Osteocyte (in vitro differentiated cells): ENCODE data around the gene RANBP3. TPM values are rescaled to one million over a fixed set of nuclear protein-coding genes. Genes with fewer than 3 reads are reported as not detected.

Source experiments
- DNase-seq: peaks from one replicate; pipeline ENCODE4 v3.0.0; 2021; ENCODE audit warnings: mixed read lengths; ENCODE audit not compliant: unreplicated experiment; ENCODE audit errors: extremely low spot score
- H3K27ac Mint-ChIP-seq: one replicate; pipeline ENCODE4 v1.8.0; 2021; ENCODE audit warnings: mild to moderate bottlenecking, mixed read lengths; ENCODE audit not compliant: unreplicated experiment
- H3K27me3 Mint-ChIP-seq: one replicate; pipeline ENCODE4 v1.8.0; 2021; ENCODE audit warnings: mixed read lengths; ENCODE audit not compliant: unreplicated experiment
- H3K36me3 Mint-ChIP-seq: one replicate; pipeline ENCODE4 v1.8.0; 2021; ENCODE audit warnings: mixed read lengths; ENCODE audit not compliant: unreplicated experiment
- H3K4me1 Mint-ChIP-seq: one replicate; pipeline ENCODE4 v1.8.0; 2021; ENCODE audit warnings: mixed read lengths; ENCODE audit not compliant: unreplicated experiment
- H3K4me3 Mint-ChIP-seq: one replicate; pipeline ENCODE4 v1.8.0; 2021; ENCODE audit warnings: mild to moderate bottlenecking, moderate library complexity, mixed read lengths; ENCODE audit not compliant: unreplicated experiment
- H3K9me3 Mint-ChIP-seq: one replicate; pipeline ENCODE4 v1.8.0; 2021; ENCODE audit warnings: mixed read lengths; ENCODE audit not compliant: unreplicated experiment
- CTCF ChIP-seq: fragments of 200-600 bp; sonication (generic); IDR thresholded peaks from 2 replicates; pipeline ENCODE4 v1.5.0; 2021; ENCODE audit warnings: antibody characterized with exemption, mild to moderate bottlenecking, moderate library complexity
- total RNA-seq: library from RNA; stranded (reverse); gene quantifications from 2 replicates; pipeline ENCODE4 v1.2.1, GENCODE V29; 2021

Gene RANBP3
- total RNA-seq, 1 donor from 2014 or later, result 74.9 TPM

DNA sequence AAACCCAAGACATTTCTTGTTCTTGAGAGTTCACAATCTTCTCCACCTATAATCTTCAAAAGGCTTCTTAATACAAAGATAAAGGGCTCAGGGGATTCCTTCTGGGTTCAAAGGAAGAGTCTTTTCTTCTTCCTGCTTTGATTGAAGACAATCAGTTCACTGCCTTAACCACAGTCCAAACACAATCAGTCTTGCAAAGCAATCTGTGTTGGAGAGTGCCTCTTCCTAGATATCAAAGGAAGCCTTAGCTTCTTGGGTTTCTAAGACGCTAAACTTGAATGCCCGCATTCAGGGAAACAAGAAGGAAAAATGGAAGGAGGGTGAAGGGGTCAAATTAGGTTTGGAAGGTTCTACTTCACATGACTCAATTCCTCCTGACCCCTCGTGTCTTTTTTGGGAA lies 27.2 kb downstream of the RANBP3 start:
- Mint-ChIP-seq H3K4me1 (peaks cover 69% of the 10 kb centered on the region), H3K27ac (no peak overlapping the region)

DNA sequence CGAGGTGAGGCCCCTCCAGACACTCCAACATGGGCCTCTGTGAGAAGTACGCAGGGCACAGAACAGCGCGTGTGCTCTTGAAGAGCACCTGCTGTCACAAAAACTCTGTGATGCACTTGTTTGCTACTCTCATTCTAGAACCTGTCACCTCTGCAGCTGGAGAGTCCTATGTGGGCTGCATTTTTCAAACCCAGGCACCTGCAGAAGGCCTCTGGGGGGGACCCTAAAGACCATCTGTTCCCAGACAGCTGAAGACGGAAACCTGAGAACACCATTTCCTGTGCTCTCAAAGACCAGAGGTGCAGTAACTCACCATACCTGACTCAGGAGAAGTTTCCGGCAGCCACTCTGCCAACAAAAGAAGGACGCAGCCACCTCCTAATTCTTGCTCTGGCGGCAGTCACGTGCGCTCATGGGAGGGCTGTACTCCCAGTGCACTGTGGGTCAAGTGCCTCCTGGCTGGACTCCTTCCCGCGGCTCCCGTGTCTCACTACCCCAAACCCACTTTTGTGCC lies 28.1 kb downstream of the RANBP3 start:
- Mint-ChIP-seq H3K27me3 (no peaks in the 10 kb centered on the region), H3K4me1 (peaks cover 62% of the 10 kb centered on the region), H3K4me3 (no peak overlapping the region), H3K27ac (no peak overlapping the region), H3K36me3 (peaks cover 17% of the 10 kb centered on the region), H3K9me3 (no peaks in the 10 kb centered on the region)
- DNase-seq, result no peak
- no peak for TF ChIP-seq CTCF

More for the DNA sequence above, 27.2 kb downstream of the RANBP3 start:
- TF ChIP-seq CTCF, result no peak
- Mint-ChIP-seq H3K27me3 (no peaks in the 10 kb centered on the region), H3K4me3 (no peak overlapping the region), H3K9me3 (no peaks in the 10 kb centered on the region), H3K36me3 (peaks cover 10% of the 10 kb centered on the region)
- no peak for DNase-seq

DNA sequence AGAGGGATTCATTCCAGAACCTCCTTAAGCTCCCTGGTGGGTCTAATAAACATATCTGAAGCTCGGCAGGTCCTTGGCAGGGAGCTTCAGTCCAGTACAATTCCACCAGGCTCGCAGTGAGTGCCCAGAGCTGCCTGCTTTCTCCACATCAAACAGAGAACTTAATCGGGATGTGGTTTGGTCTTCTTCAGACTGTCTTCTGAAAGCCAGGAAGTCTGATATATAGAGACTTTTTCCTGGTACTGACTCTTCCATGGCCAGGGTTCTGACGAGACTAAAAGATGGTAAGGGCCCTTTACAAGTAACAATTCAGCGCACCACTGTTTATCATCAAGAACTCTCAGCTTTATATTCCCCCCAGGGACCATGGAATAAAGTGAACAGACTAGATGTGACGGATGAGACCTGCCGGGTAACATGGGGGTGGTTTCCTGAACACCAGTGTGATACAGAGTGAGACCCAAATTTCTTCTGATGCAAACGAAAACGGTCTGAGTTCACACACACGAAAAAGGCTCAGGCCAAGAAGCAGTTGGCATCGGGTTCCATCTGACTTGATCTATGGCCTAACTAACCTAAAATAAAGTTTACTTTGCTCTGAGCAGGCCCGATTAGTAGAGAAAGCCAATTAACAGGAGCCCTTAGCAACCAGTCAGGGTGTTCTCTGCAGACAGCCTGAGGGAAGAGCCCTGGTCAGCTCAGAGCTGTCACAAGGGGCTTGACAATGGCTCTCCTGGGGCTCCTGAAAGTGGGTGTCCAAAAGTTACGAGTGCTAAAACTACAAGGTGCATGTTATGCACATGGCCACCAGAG lies 29.0 kb downstream of the RANBP3 start:
- H3K4me3 Mint-ChIP-seq, result no peak overlapping the region
- DNase-seq, result no peak
- peaks cover 56% of the 10 kb centered on the region for H3K4me1 Mint-ChIP-seq
- no peaks in the 10 kb centered on the region for H3K27me3 Mint-ChIP-seq
- peak overlapping the region; percentile 34 for H3K27ac Mint-ChIP-seq
- peaks cover 17% of the 10 kb centered on the region for H3K36me3 Mint-ChIP-seq
- no peaks in the 10 kb centered on the region for H3K9me3 Mint-ChIP-seq
- TF ChIP-seq CTCF, result no peak

GRCh38 chr19:5947435-5947834 lies 30.5 kb downstream of the RANBP3 start:
- TF ChIP-seq CTCF, result no peak
- no peaks in the 10 kb centered on the region for H3K27me3 Mint-ChIP-seq
- peak overlapping the region; percentile 60 for H3K27ac Mint-ChIP-seq
- peaks cover 17% of the 10 kb centered on the region for H3K36me3 Mint-ChIP-seq
- DNase-seq, result no peak
- H3K4me3 Mint-ChIP-seq, result no peak overlapping the region
- no peaks in the 10 kb centered on the region for H3K9me3 Mint-ChIP-seq
- H3K4me1 Mint-ChIP-seq, result peaks cover 41% of the 10 kb centered on the region

- Mint-ChIP-seq H3K27ac (no peak overlapping the region), H3K4me3 (no peak overlapping the region), H3K36me3 (peaks cover 14% of the 10 kb centered on the region), H3K27me3 (no peaks in the 10 kb centered on the region), H3K4me1 (peaks cover 15% of the 10 kb centered on the region), H3K9me3 (no peaks in the 10 kb centered on the region)
- TF ChIP-seq CTCF, result no peak
- no peak for DNase-seq
Measured at GRCh38 chr19:5943623-5944022, 34.3 kb downstream of the RANBP3 start.
